Measurements from ENCODE around the gene CPM.

CPM gene

GRCh38 chr12:68861890-68862289, 71.1 kb downstream of the CPM start:
- Histone ChIP-seq H3K4me1 (ENCODE audit: control insufficient read depth, low read depth, low read length) (no peaks in the 10 kb centered on the region), H3K36me3 (ENCODE audit: control insufficient read depth, low read depth, low read length) (no peaks in the 10 kb centered on the region), H3K9me3 (ENCODE audit: control insufficient read depth, low read depth, low read length) (no peaks in the 10 kb centered on the region), H3K9ac (ENCODE audit: low read length) (no peak overlapping the region), H3K27ac (ENCODE audit: low read length) (no peak overlapping the region), H3K27me3 (ENCODE audit: control insufficient read depth, insufficient read depth, low read length) (no peaks in the 10 kb centered on the region), H3K4me3 (ENCODE audit: low read length) (no peak overlapping the region)

GRCh38 chr12:68856510-68856909, 76.5 kb downstream of the CPM start:
- no peak overlapping the region for H3K27ac ChIP-seq (ENCODE audit: low read length)
- H3K4me3 ChIP-seq (ENCODE audit: low read length), result no peak overlapping the region
- H3K9me3 ChIP-seq (ENCODE audit: control insufficient read depth, low read depth, low read length), result no peaks in the 10 kb centered on the region
- no peak overlapping the region for H3K9ac ChIP-seq (ENCODE audit: low read length)
- H3K27me3 ChIP-seq (ENCODE audit: control insufficient read depth, insufficient read depth, low read length), result no peaks in the 10 kb centered on the region
- no peaks in the 10 kb centered on the region for H3K4me1 ChIP-seq (ENCODE audit: control insufficient read depth, low read depth, low read length)
- no peaks in the 10 kb centered on the region for H3K36me3 ChIP-seq (ENCODE audit: control insufficient read depth, low read depth, low read length)

- Histone ChIP-seq H3K4me3 (ENCODE audit: low read length) (no peak overlapping the region), H3K27ac (ENCODE audit: low read length) (no peak overlapping the region), H3K27me3 (ENCODE audit: control insufficient read depth, insufficient read depth, low read length) (no peaks in the 10 kb centered on the region), H3K9me3 (ENCODE audit: control insufficient read depth, low read depth, low read length) (no peaks in the 10 kb centered on the region), H3K9ac (ENCODE audit: low read length) (no peak overlapping the region), H3K4me1 (ENCODE audit: control insufficient read depth, low read depth, low read length) (no peaks in the 10 kb centered on the region), H3K36me3 (ENCODE audit: control insufficient read depth, low read depth, low read length) (no peaks in the 10 kb centered on the region)
These were observed 77.2 kb downstream of the CPM start for GRCh38 chr12:68855771-68856170.

- Histone ChIP-seq H3K9me3 (ENCODE audit: control insufficient read depth, low read depth, low read length) (no peaks in the 10 kb centered on the region), H3K27me3 (ENCODE audit: control insufficient read depth, insufficient read depth, low read length) (no peaks in the 10 kb centered on the region), H3K4me1 (ENCODE audit: control insufficient read depth, low read depth, low read length) (no peaks in the 10 kb centered on the region), H3K4me3 (ENCODE audit: low read length) (no peak overlapping the region), H3K27ac (ENCODE audit: low read length) (no peak overlapping the region), H3K9ac (ENCODE audit: low read length) (no peak overlapping the region), H3K36me3 (ENCODE audit: control insufficient read depth, low read depth, low read length) (no peaks in the 10 kb centered on the region)
These were observed 77.9 kb downstream of the CPM start for GRCh38 chr12:68855111-68855510.

- no peak overlapping the region for H3K4me3 ChIP-seq (ENCODE audit: low read length)
- no peak overlapping the region for H3K27ac ChIP-seq (ENCODE audit: low read length)
- H3K27me3 ChIP-seq (ENCODE audit: control insufficient read depth, insufficient read depth, low read length), result no peaks in the 10 kb centered on the region
- no peaks in the 10 kb centered on the region for H3K4me1 ChIP-seq (ENCODE audit: control insufficient read depth, low read depth, low read length)
- H3K9me3 ChIP-seq (ENCODE audit: control insufficient read depth, low read depth, low read length), result no peaks in the 10 kb centered on the region
- H3K9ac ChIP-seq (ENCODE audit: low read length), result no peak overlapping the region
- no peaks in the 10 kb centered on the region for H3K36me3 ChIP-seq (ENCODE audit: control insufficient read depth, low read depth, low read length)
These were observed 78.4 kb downstream of the CPM start for GRCh38 chr12:68854554-68854953.

GRCh38 chr12:68854078-68854468, 78.9 kb downstream of the CPM start:
- no peak overlapping the region for H3K27ac ChIP-seq (ENCODE audit: low read length)
- H3K4me3 ChIP-seq (ENCODE audit: low read length), result no peak overlapping the region
- H3K36me3 ChIP-seq (ENCODE audit: control insufficient read depth, low read depth, low read length), result no peaks in the 10 kb centered on the region
- no peak overlapping the region for H3K9ac ChIP-seq (ENCODE audit: low read length)
- no peaks in the 10 kb centered on the region for H3K27me3 ChIP-seq (ENCODE audit: control insufficient read depth, insufficient read depth, low read length)
- no peaks in the 10 kb centered on the region for H3K9me3 ChIP-seq (ENCODE audit: control insufficient read depth, low read depth, low read length)
- H3K4me1 ChIP-seq (ENCODE audit: control insufficient read depth, low read depth, low read length), result no peaks in the 10 kb centered on the region

- H3K4me3 ChIP-seq (ENCODE audit: low read length), result no peak overlapping the region
- H3K27me3 ChIP-seq (ENCODE audit: control insufficient read depth, insufficient read depth, low read length), result no peaks in the 10 kb centered on the region
- no peaks in the 10 kb centered on the region for H3K4me1 ChIP-seq (ENCODE audit: control insufficient read depth, low read depth, low read length)
- no peaks in the 10 kb centered on the region for H3K9me3 ChIP-seq (ENCODE audit: control insufficient read depth, low read depth, low read length)
- H3K36me3 ChIP-seq (ENCODE audit: control insufficient read depth, low read depth, low read length), result no peaks in the 10 kb centered on the region
- no peak overlapping the region for H3K9ac ChIP-seq (ENCODE audit: low read length)
- no peak overlapping the region for H3K27ac ChIP-seq (ENCODE audit: low read length)
These were observed 79.4 kb downstream of the CPM start for GRCh38 chr12:68853396-68854077.

- H3K4me1 ChIP-seq (ENCODE audit: control insufficient read depth, low read depth, low read length), result no peaks in the 10 kb centered on the region
- H3K9ac ChIP-seq (ENCODE audit: low read length), result no peak overlapping the region
These were observed 81.2 kb downstream of the CPM start for GRCh38 chr12:68851592-68852306.

GRCh38 chr12:68850390-68850789, 82.6 kb downstream of the CPM start:
- H3K9ac ChIP-seq (ENCODE audit: low read length), result no peak overlapping the region
- no peaks in the 10 kb centered on the region for H3K36me3 ChIP-seq (ENCODE audit: control insufficient read depth, low read depth, low read length)
- no peaks in the 10 kb centered on the region for H3K9me3 ChIP-seq (ENCODE audit: control insufficient read depth, low read depth, low read length)
- H3K27me3 ChIP-seq (ENCODE audit: control insufficient read depth, insufficient read depth, low read length), result no peaks in the 10 kb centered on the region
- no peak overlapping the region for H3K27ac ChIP-seq (ENCODE audit: low read length)
- H3K4me3 ChIP-seq (ENCODE audit: low read length), result no peak overlapping the region
- no peaks in the 10 kb centered on the region for H3K4me1 ChIP-seq (ENCODE audit: control insufficient read depth, low read depth, low read length)

More at GRCh38 chr12:68851592-68852306, 81.2 kb downstream of the CPM start:
- no peaks in the 10 kb centered on the region for H3K9me3 ChIP-seq (ENCODE audit: control insufficient read depth, low read depth, low read length)
- no peak overlapping the region for H3K4me3 ChIP-seq (ENCODE audit: low read length)
- H3K27me3 ChIP-seq (ENCODE audit: control insufficient read depth, insufficient read depth, low read length), result no peaks in the 10 kb centered on the region
- no peak overlapping the region for H3K27ac ChIP-seq (ENCODE audit: low read length)
- no peaks in the 10 kb centered on the region for H3K36me3 ChIP-seq (ENCODE audit: control insufficient read depth, low read depth, low read length)

GRCh38 chr12:68846811-68847210, 86.2 kb downstream of the CPM start:
- H3K27ac ChIP-seq (ENCODE audit: low read length), result no peak overlapping the region
- H3K4me3 ChIP-seq (ENCODE audit: low read length), result no peak overlapping the region
- H3K27me3 ChIP-seq (ENCODE audit: control insufficient read depth, insufficient read depth, low read length), result no peaks in the 10 kb centered on the region
- peaks cover 11% of the 10 kb centered on the region for H3K36me3 ChIP-seq (ENCODE audit: control insufficient read depth, low read depth, low read length)
- H3K4me1 ChIP-seq (ENCODE audit: control insufficient read depth, low read depth, low read length), result no peaks in the 10 kb centered on the region
- H3K9ac ChIP-seq (ENCODE audit: low read length), result no peak overlapping the region
- no peaks in the 10 kb centered on the region for H3K9me3 ChIP-seq (ENCODE audit: control insufficient read depth, low read depth, low read length)

GRCh38 chr12:68844788-68845695, 87.9 kb downstream of the CPM start:
- no peak overlapping the region for H3K4me3 ChIP-seq (ENCODE audit: low read length)
- H3K4me1 ChIP-seq (ENCODE audit: control insufficient read depth, low read depth, low read length), result no peaks in the 10 kb centered on the region
- H3K9ac ChIP-seq (ENCODE audit: low read length), result no peak overlapping the region
- peaks cover 16% of the 10 kb centered on the region for H3K36me3 ChIP-seq (ENCODE audit: control insufficient read depth, low read depth, low read length)
- no peaks in the 10 kb centered on the region for H3K27me3 ChIP-seq (ENCODE audit: control insufficient read depth, insufficient read depth, low read length)
- H3K9me3 ChIP-seq (ENCODE audit: control insufficient read depth, low read depth, low read length), result no peaks in the 10 kb centered on the region
- no peak overlapping the region for H3K27ac ChIP-seq (ENCODE audit: low read length)

Measured in iPS-18a (cell line).